ENCODE results near the gene TNS1.

Gene TNS1

GRCh38 chr2:217836901-217837491 lies 165.8 kb downstream of the TNS1 start:
- CTCF ChIA-PET, result no interaction called here

GRCh38 chr2:217835931-217836891 lies 166.6 kb downstream of the TNS1 start:
- DNase-seq (ENCODE audit: extremely low spot score), result no peak
- POLR2A ChIA-PET, result interaction anchor here (1.0 kb wide), 1 partner anchor 22 kb away, joined by 3 read pairs; no protein-coding TSS in a partner anchor
- TF ChIP-seq LEF1 (IDR thresholded peaks at IDR 0.05; ENCODE audit: borderline replicate concordance) (no peak), ARNT (IDR thresholded peaks at IDR 0.05) (no peak), FOXM1 (IDR thresholded peaks at IDR 0.05; ENCODE audit: borderline replicate concordance) (no peak), BHLHE40 (IDR thresholded peaks at IDR 0.05; ENCODE audit: borderline replicate concordance) (no peak), L3MBTL2 (conservative IDR thresholded peaks at IDR 0.05) (no peak), ELF4 (IDR thresholded peaks at IDR 0.05) (no peak)
- CTCF ChIA-PET, result interaction anchor here (0.6 kb wide), 1 partner anchor 1594 kb away, joined by 4 read pairs; no protein-coding TSS in a partner anchor

More at GRCh38 chr2:217836901-217837491, 165.8 kb downstream of the TNS1 start:
- TF ChIP-seq SP1 (IDR thresholded peaks at IDR 0.05) (no peak), L3MBTL2 (conservative IDR thresholded peaks at IDR 0.05) (no peak)
- POLR2A ChIA-PET, result interaction anchor here (1.0 kb wide), 1 partner anchor 21 kb away, joined by 3 read pairs; no protein-coding TSS in a partner anchor
- DNase-seq (ENCODE audit: extremely low spot score), result no peak

- TF ChIP-seq PKNOX1 (IDR thresholded peaks at IDR 0.05) (no peak), NFRKB (IDR thresholded peaks at IDR 0.05) (no peak), LEF1 (IDR thresholded peaks at IDR 0.05; ENCODE audit: borderline replicate concordance) (no peak), ELF4 (IDR thresholded peaks at IDR 0.05) (no peak), ARNT (IDR thresholded peaks at IDR 0.05) (no peak), SP1 (IDR thresholded peaks at IDR 0.05) (no peak), FOXK2 (IDR thresholded peaks at IDR 0.05) (no peak), FOXM1 (IDR thresholded peaks at IDR 0.05; ENCODE audit: borderline replicate concordance) (no peak), ZNF384 (IDR thresholded peaks at IDR 0.05) (no peak), CTBP1 (IDR thresholded peaks at IDR 0.05; ENCODE audit: borderline replicate concordance) (no peak), FOXA1 (IDR thresholded peaks at IDR 0.05) (no peak)
- ChIA-PET CTCF (interaction anchor here (0.6 to 0.9 kb wide), 2 partner anchors 24 to 1593 kb away, joined by 4 read pairs; no protein-coding TSS in a partner anchor), POLR2A (no interaction called here)
- DNase-seq (ENCODE audit: extremely low spot score), result no peak
These were observed 167.9 kb downstream of the TNS1 start for GRCh38 chr2:217834744-217835513.

GRCh38 chr2:217834057-217834620 lies 168.7 kb downstream of the TNS1 start:
- POLR2A ChIA-PET, result no interaction called here

GRCh38 chr2:217833439-217833838 lies 169.4 kb downstream of the TNS1 start:
- CTCF ChIA-PET, result no interaction called here

More at GRCh38 chr2:217834057-217834620, 168.7 kb downstream of the TNS1 start:
- TF ChIP-seq PKNOX1 (IDR thresholded peaks at IDR 0.05) (no peak), ELF4 (IDR thresholded peaks at IDR 0.05) (no peak), FOXK2 (IDR thresholded peaks at IDR 0.05) (no peak), CTBP1 (IDR thresholded peaks at IDR 0.05; ENCODE audit: borderline replicate concordance) (no peak), FOXM1 (IDR thresholded peaks at IDR 0.05; ENCODE audit: borderline replicate concordance) (no peak), FOXA1 (IDR thresholded peaks at IDR 0.05) (no peak), BHLHE40 (IDR thresholded peaks at IDR 0.05; ENCODE audit: borderline replicate concordance) (no peak), ARNT (IDR thresholded peaks at IDR 0.05) (no peak), TARDBP (IDR thresholded peaks at IDR 0.05) (no peak), NFRKB (IDR thresholded peaks at IDR 0.05) (no peak)
- CTCF ChIA-PET, result no interaction called here
- DNase-seq (ENCODE audit: extremely low spot score), result no peak

More at GRCh38 chr2:217833439-217833838, 169.4 kb downstream of the TNS1 start:
- TF ChIP-seq SP1 (IDR thresholded peaks at IDR 0.05) (no peak), PKNOX1 (IDR thresholded peaks at IDR 0.05) (no peak), BHLHE40 (IDR thresholded peaks at IDR 0.05; ENCODE audit: borderline replicate concordance) (no peak), L3MBTL2 (conservative IDR thresholded peaks at IDR 0.05) (no peak), SUZ12 (IDR thresholded peaks at IDR 0.05) (no peak), HDGF (IDR thresholded peaks at IDR 0.05; ENCODE audit: borderline replicate concordance) (no peak), ARNT (IDR thresholded peaks at IDR 0.05) (no peak), FOXK2 (IDR thresholded peaks at IDR 0.05) (no peak)
- DNase-seq (ENCODE audit: extremely low spot score), result no peak
- POLR2A ChIA-PET, result no interaction called here

Data from HEK293T (cell line).